GM12801 (cell line): ENCODE data around the gene SLC29A1.

Source experiments
- CTCF ChIP-seq: IDR thresholded peaks from one replicate; pipeline ENCODE4 v1.5.1; 2011; ENCODE audit warnings: control low read depth; ENCODE audit not compliant: insufficient read length; ENCODE audit errors: extremely low read depth

SLC29A1 gene

GRCh38 chr6:44223319-44224028 is at the start of gene SLC29A1:
Gene SLC29A1 (plus strand): TSS chr6:44223595. CDS start chr6:44227314, 3,719 bp downstream.
- TF ChIP-seq CTCF, result no peak

GRCh38 chr6:44176130-44176761 is 47.1 kb upstream of the SLC29A1 start:
- TF ChIP-seq CTCF, result no peak

GRCh38 chr6:44176762-44177509 is 46.5 kb upstream of the SLC29A1 start:
- no peak for TF ChIP-seq CTCF

GRCh38 chr6:44177691-44178423 is 45.5 kb upstream of the SLC29A1 start:
- no peak for TF ChIP-seq CTCF

GRCh38 chr6:44178424-44179071 is 44.8 kb upstream of the SLC29A1 start:
- TF ChIP-seq CTCF, result no peak

- no peak for TF ChIP-seq CTCF
Observed at GRCh38 chr6:44179072-44179536, 44.3 kb upstream of the SLC29A1 start.
